Activated CD4-positive, alpha-beta memory T cell treated with anti-CD3 and anti-CD28 coated beads for 36 hours (primary cell): ENCODE data around the gene SYS1. TPM values are rescaled to one million over a fixed set of nuclear protein-coding genes. Genes with fewer than 3 reads are reported as not detected.
A peak's percentile ranks its signal among the peaks of the same experiment; 100 is the strongest.

Experiments used
- CTCF ChIA-PET: fragments of 350-600 bp; sonication (Branson Sonifier 250); formaldehyde crosslinking; loops from one replicate; lab custom pipeline; 2021; ENCODE audit warnings: antibody characterized with exemption, inconsistent platforms; lab: Charles Lee
- POLR2A ChIA-PET: fragments of 350-600 bp; sonication (Branson Sonifier 250); formaldehyde crosslinking; loops from one replicate; lab custom pipeline; 2021; ENCODE audit warnings: antibody characterized with exemption; lab: Charles Lee
- DNase-seq: peaks from one replicate; pipeline ENCODE4 v3.0.0-alpha.2; 2020
- H3K27ac Mint-ChIP-seq: one replicate; pipeline ENCODE4 v1.8.0; 2021; ENCODE audit warnings: mixed read lengths
- H3K27me3 Mint-ChIP-seq: one replicate; pipeline ENCODE4 v1.8.0; 2021; ENCODE audit warnings: mixed read lengths
- H3K36me3 Mint-ChIP-seq: one replicate; pipeline ENCODE4 v1.8.0; 2021; ENCODE audit warnings: mixed read lengths
- H3K4me1 Mint-ChIP-seq: one replicate; pipeline ENCODE4 v1.8.0; 2021; ENCODE audit warnings: low read depth, mixed read lengths
- H3K4me3 Mint-ChIP-seq: one replicate; pipeline ENCODE4 v1.8.0; 2021; ENCODE audit warnings: mild to moderate bottlenecking, mixed read lengths
- H3K9me3 Mint-ChIP-seq: one replicate; pipeline ENCODE4 v1.8.0; 2021; ENCODE audit warnings: mixed read lengths
- intact Hi-C: fragments of 100-400 bp; cut with micrococcal nuclease; formaldehyde crosslinking; loops from one replicate; pipeline ENCODE4 v1.15.1; 2023
- total RNA-seq, 2 experiments: library from RNA; stranded (reverse); gene quantifications; one replicate each; pipeline ENCODE4 v1.2.3, GENCODE V29; 2021

The SYS1 gene
- total RNA-seq: 10 to 100 TPM; 19.9 to 24.8 TPM

DNA sequence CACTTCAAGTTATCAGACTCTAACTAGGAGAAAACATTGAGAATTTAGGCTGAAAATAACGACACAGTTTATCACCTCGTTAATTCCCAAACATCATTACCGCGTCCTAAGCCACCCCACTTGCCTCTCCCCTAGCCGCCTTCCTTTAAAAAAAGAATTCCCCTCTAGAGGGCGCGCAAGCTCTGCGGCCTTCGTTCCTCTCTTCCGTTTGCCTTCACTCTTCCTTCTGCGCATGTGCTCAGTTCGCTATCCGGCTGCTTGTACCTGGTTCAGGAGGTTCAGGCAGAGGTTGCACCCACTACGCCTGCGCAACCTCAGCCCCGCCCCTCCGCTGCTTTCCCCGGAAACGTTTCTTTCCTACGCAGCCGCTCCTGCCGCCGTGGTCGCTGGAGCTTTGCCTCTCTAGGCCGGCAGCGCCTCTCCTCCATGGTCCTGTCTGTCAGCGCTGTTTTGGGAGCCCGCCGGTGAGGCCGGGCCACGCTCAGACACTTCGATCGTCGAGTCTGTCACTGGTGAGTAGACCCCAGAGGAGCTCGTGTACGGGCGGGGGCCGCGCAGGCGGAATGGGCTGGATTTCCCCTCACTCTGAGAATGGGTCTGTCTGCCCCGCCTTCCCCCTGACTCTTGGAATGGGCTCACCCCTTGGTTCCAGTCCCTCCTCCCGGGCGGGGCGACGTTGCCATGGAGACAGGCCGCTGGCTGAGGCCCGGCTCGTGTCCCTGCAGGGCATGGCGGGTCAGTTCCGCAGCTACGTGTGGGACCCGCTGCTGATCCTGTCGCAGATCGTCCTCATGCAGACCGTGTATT is at the start of gene SYS1:
TSS of gene SYS1 (plus strand) at position 353 of the 807 bp plus-strand sequence. CDS start at position 729, 376 bp downstream.
- peaks cover 46% of the 10 kb centered on the region for H3K4me1 Mint-ChIP-seq
- intact Hi-C loops: loop anchor here (1.0 to 5.0 kb wide), 6 partner anchors 10 to 429 kb away; partner anchors contain the start of genes DNTTIP1, PIGT, SDC4 and WFDC3
- H3K27ac Mint-ChIP-seq: peak within 1 kb of the TSS; percentile 94
- ChIA-PET CTCF (interaction anchor here (0.7 to 21.4 kb wide), 34 partner anchors 9 to 608 kb away, joined by 3 to 503 read pairs (median 5); partner anchors contain the start of genes DNTTIP1, PIGT, SDC4 and TP53TG5), POLR2A (interaction anchor here (0.5 to 3.2 kb wide), 11 partner anchors 9 to 381 kb away, joined by 3 to 19 read pairs (median 7); partner anchors contain the start of genes PIGT and SDC4)
- no peaks in the 10 kb centered on the region for H3K27me3 Mint-ChIP-seq
- peak; percentile 99 for DNase-seq
- H3K36me3 Mint-ChIP-seq: peaks cover 15% of the 10 kb centered on the region
- peak within 1 kb of the TSS; percentile 96 for H3K4me3 Mint-ChIP-seq
- no peaks in the 10 kb centered on the region for H3K9me3 Mint-ChIP-seq

DNA sequence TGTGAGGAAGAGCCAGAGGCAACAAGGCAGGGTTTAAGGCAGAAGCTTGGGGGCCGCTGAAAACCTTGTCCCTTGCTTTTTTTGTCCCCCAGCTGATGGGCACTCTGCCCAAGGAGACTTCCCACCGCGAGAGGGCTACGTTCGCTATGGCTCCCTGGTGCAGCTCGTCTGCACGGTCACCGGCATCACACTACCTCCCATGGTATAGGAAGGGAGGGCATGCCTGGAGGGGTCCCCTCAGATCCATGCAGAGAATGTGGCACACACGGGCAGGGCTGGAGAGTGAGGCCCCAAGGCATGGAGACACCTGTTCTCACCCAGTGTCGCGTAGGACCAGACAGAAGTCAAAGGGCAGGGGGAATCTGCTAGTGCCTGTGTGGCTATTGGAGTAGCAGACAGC is 49.0 kb upstream of the SYS1 start:
- no peaks in the 10 kb centered on the region for H3K9me3 Mint-ChIP-seq
- intact Hi-C loops: no loop called here
- POLR2A ChIA-PET: no interaction called here
- peaks cover 20% of the 10 kb centered on the region for H3K4me1 Mint-ChIP-seq
- H3K4me3 Mint-ChIP-seq: no peak overlapping the region
- no peak overlapping the region for H3K27ac Mint-ChIP-seq
- no peaks in the 10 kb centered on the region for H3K36me3 Mint-ChIP-seq
- peaks cover 32% of the 10 kb centered on the region for H3K27me3 Mint-ChIP-seq
- no peak for DNase-seq
- CTCF ChIA-PET: interaction anchor here (0.6 to 4.6 kb wide), 7 partner anchors 21 to 812 kb away, joined by 3 to 52 read pairs (median 4); no protein-coding TSS in a partner anchor

DNA sequence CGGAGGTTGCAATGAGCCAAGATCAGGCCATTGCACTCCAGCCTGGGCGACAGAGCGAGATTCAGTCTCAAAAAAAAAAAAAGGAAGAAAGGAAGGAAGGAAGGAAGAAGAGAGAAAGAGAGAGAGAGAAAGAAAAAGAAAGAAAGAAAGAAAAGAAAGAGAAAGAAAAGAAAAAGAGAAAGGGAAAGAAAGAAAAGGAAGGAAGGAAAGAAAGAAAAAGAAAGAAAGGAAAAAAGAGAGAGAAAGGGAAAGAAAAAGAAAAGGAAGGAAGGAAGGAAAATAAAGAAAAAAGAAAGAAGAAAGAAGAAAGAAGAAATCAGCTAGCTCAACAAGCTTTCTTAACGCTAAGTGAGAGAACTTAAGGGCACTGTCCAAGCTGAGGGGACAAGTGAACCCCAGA is 47.3 kb upstream of the SYS1 start:
- Mint-ChIP-seq H3K27ac (no peak overlapping the region), H3K27me3 (peaks cover 26% of the 10 kb centered on the region), H3K36me3 (no peaks in the 10 kb centered on the region), H3K9me3 (no peaks in the 10 kb centered on the region), H3K4me3 (no peak overlapping the region), H3K4me1 (peaks cover 28% of the 10 kb centered on the region)
- CTCF ChIA-PET: interaction anchor here (1.2 to 8.8 kb wide), 5 partner anchors 23 to 177 kb away, joined by 3 to 133 read pairs (median 52); no protein-coding TSS in a partner anchor
- intact Hi-C loops: loop anchor here (5.0 kb wide), 1 partner anchor 457 kb away; no protein-coding TSS in a partner anchor
- POLR2A ChIA-PET: interaction anchor here (0.5 kb wide), 1 partner anchor 729 kb away, joined by 3 read pairs; no protein-coding TSS in a partner anchor
- DNase-seq: no peak

DNA sequence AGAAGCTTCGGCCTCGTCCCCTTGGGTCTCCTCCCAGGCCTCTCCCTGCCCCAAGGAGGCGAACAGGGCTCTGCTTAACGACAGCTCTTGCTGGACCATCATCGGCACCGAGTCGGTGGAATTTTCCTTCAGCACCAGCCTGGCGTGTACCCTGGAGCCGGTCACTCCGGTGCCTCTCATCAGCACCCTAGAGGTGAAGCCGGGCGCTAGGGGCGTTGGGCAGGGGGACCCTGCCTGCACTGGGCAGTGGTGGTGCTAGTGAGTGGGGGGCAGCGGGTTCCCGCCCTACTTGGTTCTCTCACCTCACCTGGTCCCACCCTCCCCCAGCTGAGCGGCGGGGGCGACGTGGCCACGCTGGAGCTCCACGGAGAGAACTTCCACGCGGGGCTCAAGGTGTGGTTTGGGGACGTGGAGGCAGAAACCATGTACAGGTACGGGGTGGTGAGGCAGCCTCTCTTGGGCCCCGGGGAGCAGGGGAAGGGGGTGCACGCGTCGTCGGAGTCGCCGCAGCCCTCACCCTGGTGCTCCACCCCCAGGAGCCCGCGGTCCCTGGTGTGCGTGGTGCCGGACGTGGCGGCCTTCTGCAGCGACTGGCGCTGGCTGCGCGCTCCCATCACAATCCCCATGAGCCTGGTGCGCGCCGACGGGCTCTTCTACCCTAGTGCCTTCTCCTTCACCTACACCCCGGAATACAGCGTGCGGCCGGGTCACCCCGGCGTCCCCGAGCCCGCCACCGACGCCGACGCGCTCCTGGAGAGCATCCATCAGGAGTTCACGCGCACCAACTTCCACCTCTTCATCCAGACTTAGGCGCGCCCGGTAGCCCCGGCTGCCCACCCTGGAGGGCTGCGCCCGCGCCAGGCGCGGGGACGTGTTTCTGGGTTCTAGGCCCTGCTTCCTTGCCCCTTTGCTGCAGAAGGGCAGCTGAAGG is 46.5 kb upstream of the SYS1 start:
- no peaks in the 10 kb centered on the region for H3K36me3 Mint-ChIP-seq
- peaks cover 32% of the 10 kb centered on the region for H3K4me1 Mint-ChIP-seq
- ChIA-PET CTCF (interaction anchor here (1.1 to 8.8 kb wide), 6 partner anchors 24 to 454 kb away, joined by 3 to 133 read pairs (median 51); no protein-coding TSS in a partner anchor), POLR2A (interaction anchor here (0.5 kb wide), 1 partner anchor 729 kb away, joined by 3 read pairs; no protein-coding TSS in a partner anchor)
- DNase-seq: no peak
- H3K27ac Mint-ChIP-seq: no peak overlapping the region
- no peak overlapping the region for H3K4me3 Mint-ChIP-seq
- no peaks in the 10 kb centered on the region for H3K9me3 Mint-ChIP-seq
- intact Hi-C loops: loop anchor here (5.0 kb wide), 1 partner anchor 456 kb away; no protein-coding TSS in a partner anchor
- H3K27me3 Mint-ChIP-seq: peaks cover 21% of the 10 kb centered on the region

DNA sequence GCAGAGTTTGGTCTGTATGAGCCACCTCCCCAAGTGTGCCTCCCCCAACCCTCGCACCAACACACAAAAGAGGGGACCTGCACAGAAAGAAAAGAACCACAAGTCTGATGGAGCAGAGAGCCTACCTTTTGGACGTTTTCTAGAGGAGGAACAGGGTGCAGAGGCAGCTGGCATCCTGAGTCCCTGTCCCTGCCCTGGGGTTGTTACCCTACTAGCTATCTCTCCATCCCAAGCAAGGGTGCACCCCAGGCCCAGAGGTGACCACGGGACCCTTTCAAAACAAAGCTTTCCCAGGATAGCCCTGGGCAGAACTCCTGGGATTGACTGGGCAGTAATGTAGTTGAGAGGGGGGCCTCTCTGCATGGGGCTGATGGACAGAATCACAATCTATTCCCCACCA is 45.1 kb upstream of the SYS1 start:
- H3K27ac Mint-ChIP-seq: no peak overlapping the region
- POLR2A ChIA-PET: no interaction called here
- H3K27me3 Mint-ChIP-seq: peaks cover 15% of the 10 kb centered on the region
- H3K9me3 Mint-ChIP-seq: no peaks in the 10 kb centered on the region
- CTCF ChIA-PET: interaction anchor here (0.6 to 8.8 kb wide), 12 partner anchors 10 to 453 kb away, joined by 3 to 133 read pairs (median 10); no protein-coding TSS in a partner anchor
- no peak for DNase-seq
- H3K36me3 Mint-ChIP-seq: no peaks in the 10 kb centered on the region
- H3K4me3 Mint-ChIP-seq: no peak overlapping the region
- intact Hi-C loops: loop anchor here (2.0 to 5.0 kb wide), 3 partner anchors 29 to 454 kb away; partner anchors contain the start of gene SYS1
- H3K4me1 Mint-ChIP-seq: peaks cover 30% of the 10 kb centered on the region

DNA sequence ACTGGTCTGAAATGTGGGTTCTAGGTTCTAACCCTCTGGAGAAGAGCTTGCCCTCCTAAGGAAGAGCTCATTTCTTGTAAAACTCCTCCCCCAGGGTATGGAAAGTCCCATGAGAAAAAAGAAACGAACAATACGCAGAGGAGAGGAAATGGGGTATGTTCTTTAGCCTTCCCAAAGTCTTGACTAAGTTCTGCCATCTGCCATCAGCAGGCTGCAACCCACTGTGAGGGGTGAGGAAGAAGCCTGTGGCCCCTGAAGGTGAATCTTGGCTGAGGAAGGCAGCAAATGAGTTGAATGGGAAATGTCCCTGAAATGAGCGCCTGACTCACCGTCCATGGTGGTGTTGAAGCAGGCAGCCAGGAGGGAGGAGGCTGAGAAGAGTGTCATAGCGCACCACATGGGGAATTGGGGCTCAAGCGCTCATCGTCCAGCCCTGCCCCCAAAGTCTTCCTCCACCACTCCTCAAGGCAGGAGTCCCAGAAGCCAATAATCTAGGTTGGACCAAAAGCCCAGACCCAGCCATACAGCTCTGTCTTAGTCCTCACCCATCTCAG is 44.5 kb upstream of the SYS1 start:
- POLR2A ChIA-PET: interaction anchor here (0.7 to 1.1 kb wide), 4 partner anchors 15 to 119 kb away, joined by 3 read pairs; no protein-coding TSS in a partner anchor
- H3K27ac Mint-ChIP-seq: peak overlapping the region; percentile 16
- CTCF ChIA-PET: interaction anchor here (0.6 to 8.8 kb wide), 18 partner anchors 9 to 452 kb away, joined by 3 to 133 read pairs (median 10); partner anchors contain the start of gene SYS1
- peak; percentile 39 for DNase-seq
- H3K9me3 Mint-ChIP-seq: no peaks in the 10 kb centered on the region
- no peaks in the 10 kb centered on the region for H3K36me3 Mint-ChIP-seq
- H3K27me3 Mint-ChIP-seq: peaks cover 15% of the 10 kb centered on the region
- intact Hi-C loops: loop anchor here (2.0 to 5.0 kb wide), 3 partner anchors 28 to 454 kb away; partner anchors contain the start of gene SYS1
- peaks cover 30% of the 10 kb centered on the region for H3K4me1 Mint-ChIP-seq
- no peak overlapping the region for H3K4me3 Mint-ChIP-seq

DNA sequence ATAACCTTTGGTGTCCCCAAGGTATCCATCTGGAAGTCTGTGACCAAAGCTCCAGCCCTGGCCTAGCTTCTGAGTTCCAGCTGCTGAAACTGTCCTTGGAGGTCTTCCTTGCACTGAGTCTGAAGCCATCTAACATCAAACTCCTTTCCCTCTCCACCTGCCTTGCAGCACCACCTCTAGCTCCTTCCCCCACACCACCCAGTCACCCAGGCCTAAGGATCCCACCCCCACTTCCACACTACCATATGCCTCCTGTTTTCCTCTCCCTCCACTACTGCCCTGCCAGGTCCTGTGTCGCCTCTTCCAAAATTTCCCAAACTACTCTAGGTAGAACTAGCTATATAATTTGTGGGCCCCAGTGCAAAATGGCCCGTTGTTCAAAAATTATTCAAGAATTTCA is 44.0 kb upstream of the SYS1 start:
- H3K4me3 Mint-ChIP-seq: no peak overlapping the region
- peak overlapping the region; percentile 70 for H3K27ac Mint-ChIP-seq
- H3K9me3 Mint-ChIP-seq: no peaks in the 10 kb centered on the region
- intact Hi-C loops: loop anchor here (1.0 to 5.0 kb wide), 5 partner anchors 28 to 453 kb away; partner anchors contain the start of gene SYS1
- DNase-seq: no peak
- POLR2A ChIA-PET: interaction anchor here (0.7 to 1.1 kb wide), 3 partner anchors 17 to 118 kb away, joined by 3 read pairs; no protein-coding TSS in a partner anchor
- H3K4me1 Mint-ChIP-seq: peaks cover 30% of the 10 kb centered on the region
- H3K36me3 Mint-ChIP-seq: no peaks in the 10 kb centered on the region
- peaks cover 13% of the 10 kb centered on the region for H3K27me3 Mint-ChIP-seq
- CTCF ChIA-PET: interaction anchor here (0.6 to 8.8 kb wide), 21 partner anchors 9 to 452 kb away, joined by 3 to 133 read pairs (median 7); partner anchors contain the start of gene SYS1

DNA sequence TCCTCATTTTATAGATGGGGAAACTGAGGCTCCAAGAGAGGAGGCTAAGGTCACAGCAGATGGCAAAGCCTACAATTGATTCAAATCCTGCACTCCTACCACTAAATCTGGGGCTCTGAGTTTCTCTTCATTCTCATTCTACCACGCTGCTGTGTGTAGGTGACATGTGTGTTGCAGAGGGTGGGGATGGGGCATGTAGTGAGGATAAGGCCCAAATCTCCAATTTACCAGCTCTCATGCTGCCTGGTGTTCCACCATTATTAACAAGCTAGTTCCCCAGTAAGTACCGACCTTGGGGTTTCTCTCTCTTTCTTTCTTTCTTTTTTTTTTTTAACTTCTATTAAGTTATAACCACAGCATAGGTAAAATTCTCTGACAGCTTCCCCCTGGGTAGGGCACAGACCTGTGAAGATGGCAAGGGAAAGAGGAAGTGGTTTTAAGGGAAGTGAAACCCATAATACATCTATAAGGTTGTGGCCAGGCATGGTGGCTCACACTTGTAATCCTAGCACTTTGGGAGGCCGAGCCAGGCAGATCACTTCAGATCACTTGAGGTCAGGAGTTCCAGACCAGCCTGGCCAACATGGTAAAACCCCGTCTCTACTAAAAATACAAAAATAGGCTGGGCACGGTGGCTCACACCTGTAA is 41.9 kb upstream of the SYS1 start:
- H3K27me3 Mint-ChIP-seq: peaks cover 5% of the 10 kb centered on the region
- H3K27ac Mint-ChIP-seq: no peak overlapping the region
- H3K36me3 Mint-ChIP-seq: no peaks in the 10 kb centered on the region
- DNase-seq: peak; percentile 33
- no peak overlapping the region for H3K4me3 Mint-ChIP-seq
- no peaks in the 10 kb centered on the region for H3K9me3 Mint-ChIP-seq
- CTCF ChIA-PET: interaction anchor here (1.0 to 8.8 kb wide), 10 partner anchors 9 to 449 kb away, joined by 3 to 133 read pairs (median 23); partner anchors contain the start of gene SYS1
- intact Hi-C loops: no loop called here
- peaks cover 30% of the 10 kb centered on the region for H3K4me1 Mint-ChIP-seq
- POLR2A ChIA-PET: no interaction called here

DNA sequence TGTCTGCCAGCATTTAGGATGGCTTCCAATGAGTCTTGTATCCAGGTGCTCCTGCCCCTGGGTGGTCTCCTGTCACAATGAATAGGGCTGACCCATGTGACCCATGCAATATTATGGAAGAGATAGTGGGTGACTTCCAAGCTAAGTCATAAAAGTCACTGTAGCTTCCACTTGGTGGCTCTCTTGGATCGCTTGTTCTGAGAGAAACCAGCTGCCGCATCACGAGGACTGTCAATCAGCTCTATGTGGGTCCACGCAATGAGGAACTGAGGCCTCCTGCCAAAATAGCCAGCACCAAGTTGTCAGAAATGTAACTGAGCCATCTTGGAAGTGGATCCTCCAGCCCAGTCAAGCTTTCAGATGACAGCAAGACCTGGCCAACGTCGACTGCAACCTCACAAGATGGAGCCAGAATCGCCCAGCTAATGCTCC is 40.0 kb upstream of the SYS1 start:
- Mint-ChIP-seq H3K9me3 (no peaks in the 10 kb centered on the region), H3K4me1 (peaks cover 26% of the 10 kb centered on the region), H3K27me3 (no peaks in the 10 kb centered on the region), H3K27ac (no peak overlapping the region), H3K4me3 (no peak overlapping the region), H3K36me3 (peaks cover 5% of the 10 kb centered on the region)
- ChIA-PET POLR2A (interaction anchor here (0.5 kb wide), 1 partner anchor 120 kb away, joined by 5 read pairs; no protein-coding TSS in a partner anchor), CTCF (interaction anchor here (0.7 to 8.8 kb wide), 8 partner anchors 12 to 448 kb away, joined by 3 to 133 read pairs (median 3); partner anchors contain the start of genes PIGT and SYS1)
- DNase-seq: no peak
- intact Hi-C loops: no loop called here

DNA sequence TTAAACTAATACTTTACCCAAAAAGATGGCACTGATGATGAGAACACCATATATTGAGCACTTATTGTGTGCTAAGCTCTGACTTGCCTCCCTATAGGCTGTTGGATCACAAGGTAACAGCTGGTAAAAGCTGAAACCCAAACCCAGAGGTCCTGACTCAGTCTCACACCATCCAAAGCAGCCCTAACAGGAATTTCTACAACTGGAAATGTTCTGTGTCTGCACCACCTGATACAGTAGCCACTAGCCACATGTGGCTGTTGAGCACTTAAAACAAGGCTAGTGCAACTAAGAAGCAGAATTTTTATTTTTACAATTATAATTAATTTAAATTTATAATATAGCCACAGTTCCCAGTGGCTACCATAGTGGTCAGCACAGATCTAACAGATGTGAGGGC is 39.2 kb upstream of the SYS1 start:
- ChIA-PET POLR2A (no interaction called here), CTCF (interaction anchor here (1.0 to 8.8 kb wide), 5 partner anchors 30 to 447 kb away, joined by 3 to 133 read pairs (median 3); partner anchors contain the start of genes PIGT and SYS1)
- Mint-ChIP-seq H3K36me3 (peaks cover 11% of the 10 kb centered on the region), H3K4me1 (peaks cover 19% of the 10 kb centered on the region), H3K9me3 (no peaks in the 10 kb centered on the region), H3K27ac (no peak overlapping the region), H3K27me3 (no peaks in the 10 kb centered on the region), H3K4me3 (no peak overlapping the region)
- no peak for DNase-seq
- intact Hi-C loops: no loop called here
